Stimulated activated CD4-positive, alpha-beta T cell treated with anti-CD3 and anti-CD28 coated beads, Interleukin-2, amount 100 ng/mL, for 24 hours (primary cell): ENCODE measurements around the gene CD34.

Experiments
- DNase-seq, 2 donors: peaks; one replicate each; pipeline ENCODE4 v3.0.0-alpha.2; 2020

CD34 gene

GRCh38 chr1:207871117-207871649 is 39.7 kb downstream of the CD34 start:
- DNase-seq = no peak

- no peak for DNase-seq
These were observed 40.5 kb downstream of the CD34 start for GRCh38 chr1:207870306-207871031.

- no peak for DNase-seq
These were observed 41.1 kb downstream of the CD34 start for GRCh38 chr1:207869859-207870258.

- DNase-seq = peak; percentile 73 to 74
These were observed 41.9 kb downstream of the CD34 start for GRCh38 chr1:207868774-207869721.

- DNase-seq = peak; percentile 22 to 35
These were observed 42.6 kb downstream of the CD34 start for GRCh38 chr1:207868251-207868773.

- peak in 1 of 2 donors; percentile 31 for DNase-seq
These were observed 43.5 kb downstream of the CD34 start for GRCh38 chr1:207867136-207868109.

- DNase-seq = peak in 1 of 2 donors; percentile 45
These were observed 44.3 kb downstream of the CD34 start for GRCh38 chr1:207866471-207867135.

GRCh38 chr1:207863893-207864535 is 46.9 kb downstream of the CD34 start:
- DNase-seq = peak; percentile 37 to 52

- DNase-seq = no peak
These were observed 48.6 kb downstream of the CD34 start for GRCh38 chr1:207862241-207862787.

- DNase-seq = peak; percentile 28 to 41
These were observed 49.3 kb downstream of the CD34 start for GRCh38 chr1:207861442-207862177.

GRCh38 chr1:207860531-207860930 is 50.4 kb downstream of the CD34 start:
- no peak for DNase-seq

GRCh38 chr1:207858806-207859205 is 52.1 kb downstream of the CD34 start:
- DNase-seq = no peak

- DNase-seq = no peak
These were observed 52.6 kb downstream of the CD34 start for GRCh38 chr1:207858281-207858680.

GRCh38 chr1:207857447-207857846 is 53.5 kb downstream of the CD34 start:
- no peak for DNase-seq

- no peak for DNase-seq
These were observed 54.5 kb downstream of the CD34 start for GRCh38 chr1:207856276-207857023.

- DNase-seq = no peak
These were observed 56.9 kb downstream of the CD34 start for GRCh38 chr1:207854001-207854400.

- DNase-seq = no peak
These were observed 57.6 kb downstream of the CD34 start for GRCh38 chr1:207853372-207853757.

- no peak for DNase-seq
These were observed 58.2 kb downstream of the CD34 start for GRCh38 chr1:207852576-207853371.
